ENCODE measurements around the gene MRPS7. TPM values are rescaled to one million over a fixed set of nuclear protein-coding genes. Genes with fewer than 3 reads are reported as not detected.

Gene MRPS7
- total RNA-seq, 1 experiment from 2014 or later: 73.9 TPM

DNA sequence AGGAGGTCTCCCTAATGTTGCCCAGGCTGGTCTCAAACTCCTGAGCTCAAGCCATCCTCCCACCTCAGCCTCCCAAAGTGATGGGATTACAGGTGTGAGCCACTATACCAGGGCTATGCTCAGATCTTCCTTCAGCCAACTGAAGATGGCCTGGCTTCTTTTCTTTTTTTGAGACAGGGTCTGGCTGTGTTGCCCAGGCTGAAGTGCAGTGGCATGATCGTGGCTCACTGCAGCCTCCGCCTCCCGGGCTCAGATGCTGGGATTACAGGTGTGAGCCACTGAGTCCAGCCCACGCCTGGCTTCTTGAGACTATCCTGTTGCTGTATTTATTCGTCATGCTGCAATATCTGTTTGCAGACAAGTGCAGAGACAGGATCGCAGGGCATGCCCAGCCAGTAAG is 23.4 kb downstream of the MRPS7 start:
- ChIA-PET POLR2A (interaction anchor here (1.1 to 1.3 kb wide), 2 partner anchors 15 to 121 kb away, joined by 4 read pairs; partner anchors contain the start of gene GRB2), CTCF (interaction anchor here (0.6 kb wide), 1 partner anchor 16 kb away, joined by 3 read pairs; no protein-coding TSS in a partner anchor)
- Mint-ChIP-seq H3K27ac (ENCODE audit: low read depth, unreplicated experiment) (no peak overlapping the region), H3K4me1 (ENCODE audit: insufficient read depth, unreplicated experiment) (peaks cover 7% of the 10 kb centered on the region), H3K27me3 (ENCODE audit: insufficient read depth, unreplicated experiment) (no peaks in the 10 kb centered on the region), H3K4me3 (ENCODE audit: unreplicated experiment) (no peak overlapping the region), H3K36me3 (ENCODE audit: insufficient read depth, unreplicated experiment) (peaks cover 40% of the 10 kb centered on the region), H3K9me3 (ENCODE audit: unreplicated experiment) (no peaks in the 10 kb centered on the region)
- intact Hi-C loops (cut with micrococcal nuclease): no loop called here
- TF ChIP-seq, protein P1, sequence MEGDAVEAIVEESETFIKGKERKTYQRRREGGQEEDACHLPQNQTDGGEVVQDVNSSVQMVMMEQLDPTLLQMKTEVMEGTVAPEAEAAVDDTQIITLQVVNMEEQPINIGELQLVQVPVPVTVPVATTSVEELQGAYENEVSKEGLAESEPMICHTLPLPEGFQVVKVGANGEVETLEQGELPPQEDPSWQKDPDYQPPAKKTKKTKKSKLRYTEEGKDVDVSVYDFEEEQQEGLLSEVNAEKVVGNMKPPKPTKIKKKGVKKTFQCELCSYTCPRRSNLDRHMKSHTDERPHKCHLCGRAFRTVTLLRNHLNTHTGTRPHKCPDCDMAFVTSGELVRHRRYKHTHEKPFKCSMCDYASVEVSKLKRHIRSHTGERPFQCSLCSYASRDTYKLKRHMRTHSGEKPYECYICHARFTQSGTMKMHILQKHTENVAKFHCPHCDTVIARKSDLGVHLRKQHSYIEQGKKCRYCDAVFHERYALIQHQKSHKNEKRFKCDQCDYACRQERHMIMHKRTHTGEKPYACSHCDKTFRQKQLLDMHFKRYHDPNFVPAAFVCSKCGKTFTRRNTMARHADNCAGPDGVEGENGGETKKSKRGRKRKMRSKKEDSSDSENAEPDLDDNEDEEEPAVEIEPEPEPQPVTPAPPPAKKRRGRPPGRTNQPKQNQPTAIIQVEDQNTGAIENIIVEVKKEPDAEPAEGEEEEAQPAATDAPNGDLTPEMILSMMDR (IDR thresholded peaks at IDR 0.05; ENCODE audit: unreplicated experiment): no peak
- no peak for DNase-seq (ENCODE audit: unreplicated experiment)
- BruUV-seq (replicated peaks): no TSS peak

GRCh38 chr17:75287221-75287620 is 25.5 kb downstream of the MRPS7 start:
- Mint-ChIP-seq H3K4me1 (ENCODE audit: insufficient read depth, unreplicated experiment) (peaks cover 7% of the 10 kb centered on the region), H3K27me3 (ENCODE audit: insufficient read depth, unreplicated experiment) (no peaks in the 10 kb centered on the region), H3K4me3 (ENCODE audit: unreplicated experiment) (no peak overlapping the region), H3K9me3 (ENCODE audit: unreplicated experiment) (no peaks in the 10 kb centered on the region), H3K36me3 (ENCODE audit: insufficient read depth, unreplicated experiment) (peaks cover 21% of the 10 kb centered on the region), H3K27ac (ENCODE audit: low read depth, unreplicated experiment) (no peak overlapping the region)
- DNase-seq (ENCODE audit: unreplicated experiment): no peak
- TF ChIP-seq, protein P1 (IDR thresholded peaks at IDR 0.05; ENCODE audit: unreplicated experiment): no peak
- ChIA-PET CTCF (interaction anchor here (1.1 kb wide), 1 partner anchor 16 kb away, joined by 3 read pairs; the partner anchor contains the start of gene MIF4GD), POLR2A (interaction anchor here (1.4 to 5.7 kb wide), 3 partner anchors 9 to 17 kb away, joined by 7 to 96 read pairs (median 35); partner anchors contain the start of gene MIF4GD)
- no TSS peak for BruUV-seq (replicated peaks)
- intact Hi-C loops (cut with micrococcal nuclease): no loop called here

DNA sequence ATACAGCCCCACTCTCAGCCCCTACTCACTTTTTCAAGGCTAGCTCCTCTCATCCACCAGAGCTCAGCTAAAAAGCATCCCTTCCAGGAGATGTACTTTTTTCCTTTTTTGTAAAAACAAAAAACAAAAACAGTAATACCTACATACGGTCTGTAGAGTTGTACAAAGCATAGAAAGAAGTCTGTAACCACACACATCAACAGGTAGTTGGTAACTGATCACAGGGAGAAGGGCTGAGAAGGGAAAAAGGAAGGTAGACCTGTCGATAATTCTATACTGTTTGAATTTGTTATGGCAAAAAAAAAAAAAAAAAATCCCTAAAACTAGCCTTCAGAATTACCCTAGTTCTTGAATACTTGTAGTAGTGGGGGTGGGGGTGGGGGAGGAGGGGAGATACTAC is 26.7 kb downstream of the MRPS7 start:
- H3K9me3 Mint-ChIP-seq (ENCODE audit: unreplicated experiment): no peaks in the 10 kb centered on the region
- H3K36me3 Mint-ChIP-seq (ENCODE audit: insufficient read depth, unreplicated experiment): peaks cover 22% of the 10 kb centered on the region
- H3K27ac Mint-ChIP-seq (ENCODE audit: low read depth, unreplicated experiment): no peak overlapping the region
- DNase-seq (ENCODE audit: unreplicated experiment): no peak
- peak overlapping the region; percentile 98 for H3K4me3 Mint-ChIP-seq (ENCODE audit: unreplicated experiment)
- POLR2A ChIA-PET: interaction anchor here (1.0 to 5.7 kb wide), 11 partner anchors 10 to 168 kb away, joined by 4 to 96 read pairs (median 14); partner anchors contain the start of genes GGA3, GRB2, MIF4GD and MRPS7
- intact Hi-C loops (cut with micrococcal nuclease): no loop called here
- CTCF ChIA-PET: interaction anchor here (2.0 kb wide), 1 partner anchor 17 kb away, joined by 13 read pairs; the partner anchor contains the start of gene MIF4GD
- H3K27me3 Mint-ChIP-seq (ENCODE audit: insufficient read depth, unreplicated experiment): no peaks in the 10 kb centered on the region
- BruUV-seq (replicated peaks): TSS peak; percentile 41
- TF ChIP-seq, protein P1 (IDR thresholded peaks at IDR 0.05; ENCODE audit: unreplicated experiment): no peak
- H3K4me1 Mint-ChIP-seq (ENCODE audit: insufficient read depth, unreplicated experiment): peaks cover 7% of the 10 kb centered on the region

- POLR2A ChIA-PET: interaction anchor here (0.6 to 5.7 kb wide), 21 partner anchors 9 to 276 kb away, joined by 3 to 96 read pairs (median 6); partner anchors contain the start of genes GGA3, GRB2, LLGL2 and MIF4GD
- Mint-ChIP-seq H3K27ac (ENCODE audit: low read depth, unreplicated experiment) (peak overlapping the region; percentile 97), H3K4me1 (ENCODE audit: insufficient read depth, unreplicated experiment) (peaks cover 7% of the 10 kb centered on the region), H3K27me3 (ENCODE audit: insufficient read depth, unreplicated experiment) (no peaks in the 10 kb centered on the region), H3K36me3 (ENCODE audit: insufficient read depth, unreplicated experiment) (peaks cover 19% of the 10 kb centered on the region), H3K4me3 (ENCODE audit: unreplicated experiment) (peak overlapping the region; percentile 98), H3K9me3 (ENCODE audit: unreplicated experiment) (no peaks in the 10 kb centered on the region)
- TF ChIP-seq, protein P1 (IDR thresholded peaks at IDR 0.05; ENCODE audit: unreplicated experiment): no peak
- intact Hi-C loops (cut with micrococcal nuclease): loop anchor here (1.0 kb wide), 1 partner anchor 124 kb away; no protein-coding TSS in a partner anchor
- DNase-seq (ENCODE audit: unreplicated experiment): peak; percentile 51
- CTCF ChIA-PET: interaction anchor here (0.6 to 2.0 kb wide), 10 partner anchors 10 to 457 kb away, joined by 3 to 13 read pairs (median 4); partner anchors contain the start of genes MIF4GD and TSEN54
- no TSS peak for BruUV-seq (replicated peaks)
Measured at GRCh38 chr17:75288770-75289114, 27.1 kb downstream of the MRPS7 start.

All from MCF 10A (cell line).